GM19099 (cell line): ENCODE data around the gene TPST1.

ENCODE experiments used
- POLR2A ChIP-seq: IDR thresholded peaks from 3 replicates; pipeline ENCODE4 v1.6.1; 2011; ENCODE audit warnings: low read depth; ENCODE audit not compliant: insufficient read length; ENCODE audit errors: extremely low read depth

TPST1 gene

GRCh38 chr7:66204822-66205740, at the start of gene TPST1:
TPST1 (plus strand) TSS chr7:66205334; CDS start chr7:66240426, 35,092 bp downstream.
- TF ChIP-seq POLR2A = peak; percentile 93

GRCh38 chr7:66157060-66157459, 48.1 kb upstream of the TPST1 start:
- TF ChIP-seq POLR2A = no peak

DNA sequence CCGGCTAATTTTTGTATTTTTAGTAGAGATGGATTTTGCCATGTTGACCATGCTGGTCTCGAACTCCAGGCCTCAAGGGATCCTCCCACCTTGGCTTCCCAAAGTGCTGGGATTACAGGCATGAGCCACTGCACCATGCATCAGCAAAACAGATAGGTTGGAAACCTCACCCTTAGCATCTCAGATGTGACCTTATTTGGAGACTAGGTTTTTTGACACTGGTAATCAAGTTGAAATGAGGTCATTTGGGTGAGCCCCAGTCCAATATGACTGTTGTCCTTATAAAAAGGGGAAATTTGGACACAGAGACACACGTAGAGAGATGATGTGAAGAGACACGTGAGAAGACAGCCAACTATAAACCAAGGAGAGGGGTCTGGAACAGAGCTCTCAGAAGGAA, 42.5 kb upstream of the TPST1 start:
- TF ChIP-seq POLR2A = no peak

DNA sequence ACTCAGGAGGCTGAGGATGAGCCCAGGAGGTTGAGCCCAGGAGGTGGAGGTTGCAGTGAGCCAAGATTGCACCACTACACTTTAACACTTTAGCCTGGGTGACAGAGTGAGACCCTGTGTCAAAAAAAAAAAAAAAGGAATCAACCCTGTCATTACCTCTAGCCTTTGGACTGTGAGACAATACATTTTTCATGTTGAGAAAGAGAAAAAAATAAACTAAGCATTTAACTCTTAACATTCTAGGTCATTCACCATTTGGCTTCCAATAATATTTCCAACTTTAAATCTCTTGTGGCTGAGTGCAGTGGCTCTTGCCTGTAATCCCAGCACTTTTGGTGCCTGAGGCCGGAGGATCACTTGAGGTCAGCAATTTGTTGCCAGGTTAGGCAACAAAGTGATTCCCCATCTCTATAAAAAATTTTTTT, 41.9 kb upstream of the TPST1 start:
- no peak for TF ChIP-seq POLR2A

- TF ChIP-seq POLR2A = no peak
Measured at GRCh38 chr7:66164356-66164755, 40.8 kb upstream of the TPST1 start.

- TF ChIP-seq POLR2A = no peak
Measured at GRCh38 chr7:66167773-66168387, 37.3 kb upstream of the TPST1 start.

DNA sequence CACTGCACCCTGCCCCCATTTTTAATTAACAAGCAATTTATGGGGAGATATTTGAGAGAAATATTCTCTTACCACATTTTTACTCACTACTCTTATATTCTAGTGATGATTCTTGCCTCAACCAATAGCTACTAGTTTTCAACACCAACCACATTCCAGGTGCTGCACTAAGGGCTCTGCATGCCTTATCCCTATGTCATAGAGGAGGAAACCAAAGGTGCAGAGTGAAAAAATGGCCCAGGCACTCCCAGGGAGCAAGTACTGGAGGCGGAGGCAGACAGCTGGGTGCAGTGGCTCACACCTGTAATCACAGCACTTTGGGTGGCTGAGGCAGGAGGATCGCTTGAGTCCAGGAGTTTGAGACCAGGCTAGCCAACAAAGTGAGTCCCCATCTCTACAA, 35.5 kb upstream of the TPST1 start:
- TF ChIP-seq POLR2A = no peak

- TF ChIP-seq POLR2A = no peak
Measured at GRCh38 chr7:66170309-66171231, 34.6 kb upstream of the TPST1 start.

- TF ChIP-seq POLR2A = no peak
Measured at GRCh38 chr7:66173856-66174255, 31.3 kb upstream of the TPST1 start.

GRCh38 chr7:66176914-66177313, 28.2 kb upstream of the TPST1 start:
- TF ChIP-seq POLR2A = no peak

DNA sequence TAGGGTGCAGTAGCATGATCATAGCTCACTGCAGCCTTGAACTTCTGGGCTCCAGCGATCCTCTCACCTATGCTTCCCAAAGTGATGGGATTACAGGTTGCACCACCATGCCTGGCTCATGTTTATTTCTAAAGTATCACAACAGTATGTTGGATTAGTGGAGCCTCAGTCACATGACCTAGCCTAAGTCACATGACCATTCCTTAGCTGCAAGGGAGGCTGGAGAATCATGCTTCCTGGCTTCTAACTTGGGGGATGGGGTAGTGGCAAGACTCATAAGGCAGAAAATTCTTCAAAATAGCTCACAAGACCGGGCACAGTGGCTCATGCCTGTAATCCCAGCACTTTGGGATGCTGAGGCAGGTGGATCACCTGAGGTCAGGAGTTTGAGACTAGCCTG, 26.9 kb upstream of the TPST1 start:
- no peak for TF ChIP-seq POLR2A

DNA sequence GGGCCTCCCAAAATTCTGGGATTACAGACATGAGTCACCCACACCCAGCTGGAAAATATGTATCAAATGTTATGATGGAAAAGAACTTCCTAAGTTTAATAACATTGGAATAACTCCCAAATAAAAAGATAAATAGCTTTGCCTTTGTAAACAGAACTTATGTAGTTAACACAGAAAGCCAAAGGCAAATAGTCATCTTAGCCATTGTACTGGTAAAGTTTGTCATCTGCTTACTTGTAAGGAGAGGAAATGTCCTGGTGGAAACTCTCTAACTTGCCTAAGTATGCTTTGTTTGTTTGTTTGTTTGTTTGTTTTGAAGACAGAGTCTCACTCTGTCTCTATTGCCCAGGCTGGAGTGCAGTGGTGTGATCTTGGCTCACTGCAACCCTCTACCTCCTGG, 23.8 kb upstream of the TPST1 start:
- TF ChIP-seq POLR2A = no peak

DNA sequence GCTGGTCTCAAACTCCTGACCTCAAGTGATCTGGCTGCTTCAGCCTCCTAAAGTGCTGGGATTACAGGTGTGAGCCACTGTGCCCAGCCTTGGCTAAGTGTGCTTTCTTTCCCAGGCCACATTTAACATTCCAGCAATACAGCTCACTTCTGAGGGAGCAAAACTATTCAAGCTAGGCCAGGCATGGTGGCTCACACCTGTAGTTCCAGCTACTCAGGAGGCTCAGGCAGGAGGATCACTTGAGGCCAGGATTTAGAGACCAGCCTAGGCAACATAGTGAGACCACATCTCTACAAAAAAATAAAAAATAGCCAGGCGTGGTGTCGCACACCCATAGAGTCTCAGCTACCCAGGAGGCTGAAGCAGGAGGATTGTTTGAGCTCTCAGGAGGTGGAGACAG, 23.3 kb upstream of the TPST1 start:
- no peak for TF ChIP-seq POLR2A

DNA sequence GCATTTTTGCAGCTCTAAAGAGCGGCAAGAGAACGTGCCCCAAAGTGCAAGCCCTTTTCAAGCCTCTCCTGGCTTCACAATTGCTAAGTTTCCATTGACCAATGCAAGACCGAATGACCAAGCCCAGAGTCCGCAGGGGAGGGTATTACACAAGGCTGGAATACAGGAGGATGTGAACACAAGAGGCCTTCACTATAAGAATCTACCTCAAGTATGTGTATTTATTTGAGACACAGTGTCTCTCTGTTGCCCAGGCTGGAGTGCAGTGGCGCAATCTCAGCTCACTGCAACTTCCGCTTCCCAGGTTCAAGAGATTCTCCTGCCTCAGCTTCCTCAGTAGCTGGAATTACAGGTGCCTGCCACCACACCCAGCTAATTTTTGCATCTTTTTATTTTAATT, 22.2 kb upstream of the TPST1 start:
- no peak for TF ChIP-seq POLR2A

DNA sequence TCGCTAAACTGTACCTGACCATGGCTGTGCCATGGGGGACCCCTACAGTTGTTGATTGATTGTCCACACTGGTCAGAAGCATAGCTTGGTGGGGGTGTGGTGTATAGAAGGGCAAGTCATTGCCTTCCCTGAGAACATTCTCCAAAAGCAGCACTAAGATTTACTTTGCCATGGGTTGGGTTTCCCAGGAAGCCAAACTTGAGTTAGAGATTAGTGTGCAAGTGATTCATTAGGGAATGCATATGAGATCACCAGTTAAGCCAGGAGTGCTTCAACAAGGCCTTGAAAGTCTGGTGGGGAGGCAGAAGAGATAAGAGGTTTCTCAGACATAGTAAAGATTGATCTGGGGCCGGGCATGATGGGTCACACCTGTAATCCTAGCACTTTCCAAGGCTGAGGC, 21.4 kb upstream of the TPST1 start:
- TF ChIP-seq POLR2A = no peak
